GM18951 (cell line): Measurements from ENCODE around the gene CCDC198.

Source experiments
- POLR2A ChIP-seq: IDR thresholded peaks from 4 replicates; pipeline ENCODE4 v1.6.1; 2011; ENCODE audit warnings: mild to moderate bottlenecking; ENCODE audit not compliant: insufficient read length, insufficient read depth; ENCODE audit errors: extremely low read depth
- in situ Hi-C: fragments of 300-500 bp; cut with MboI; formaldehyde crosslinking; loops from one replicate; pipeline ENCODE4 v1.12.0; 2022; ENCODE audit warnings: low sequenced_read_pairs, mixed read lengths, inconsistent platforms; ENCODE audit not compliant: unreplicated experiment

The CCDC198 gene

GRCh38 chr14:57493467-57494181, at the start of gene CCDC198:
Gene CCDC198 (minus strand): TSS chr14:57493857. CDS start chr14:57493715, 142 bp downstream.
- in situ Hi-C loops = no loop called here
- TF ChIP-seq POLR2A = peak; percentile 45

- TF ChIP-seq POLR2A = no peak
- in situ Hi-C loops = loop anchor here (25.0 kb wide), 2 partner anchors 329 to 529 kb away; partner anchors contain the start of gene SLC35F4
Measured at GRCh38 chr14:57533214-57533613, 39.6 kb upstream of the CCDC198 start.

GRCh38 chr14:57530571-57530970, 36.9 kb upstream of the CCDC198 start:
- no peak for TF ChIP-seq POLR2A
- in situ Hi-C loops = loop anchor here (25.0 kb wide), 2 partner anchors 332 to 532 kb away; partner anchors contain the start of gene SLC35F4

- TF ChIP-seq POLR2A = no peak
- in situ Hi-C loops = loop anchor here (25.0 kb wide), 2 partner anchors 335 to 535 kb away; partner anchors contain the start of gene SLC35F4
Measured at GRCh38 chr14:57526942-57527341, 33.3 kb upstream of the CCDC198 start.

- in situ Hi-C loops = no loop called here
- no peak for TF ChIP-seq POLR2A
Measured at GRCh38 chr14:57519043-57519442, 25.4 kb upstream of the CCDC198 start.

GRCh38 chr14:57512220-57512619, 18.6 kb upstream of the CCDC198 start:
- in situ Hi-C loops = no loop called here

GRCh38 chr14:57508756-57509155, 15.1 kb upstream of the CCDC198 start:
- in situ Hi-C loops = no loop called here
- TF ChIP-seq POLR2A = no peak

More at GRCh38 chr14:57512220-57512619, 18.6 kb upstream of the CCDC198 start:
- no peak for TF ChIP-seq POLR2A

GRCh38 chr14:57502586-57503254, 9.1 kb upstream of the CCDC198 start:
- no peak for TF ChIP-seq POLR2A
- in situ Hi-C loops = no loop called here

GRCh38 chr14:57501039-57501557, 7.4 kb upstream of the CCDC198 start:
- no peak for TF ChIP-seq POLR2A
- in situ Hi-C loops = no loop called here

GRCh38 chr14:57498659-57499058, 5.0 kb upstream of the CCDC198 start:
- no peak for TF ChIP-seq POLR2A
- in situ Hi-C loops = no loop called here

- in situ Hi-C loops = no loop called here
- no peak for TF ChIP-seq POLR2A
Measured at GRCh38 chr14:57498035-57498434, 4.4 kb upstream of the CCDC198 start.

- no peak for TF ChIP-seq POLR2A
Measured at GRCh38 chr14:57495416-57495815, 1.8 kb upstream of the CCDC198 start.

GRCh38 chr14:57492859-57493258, 798 bp downstream of the CCDC198 start:
- TF ChIP-seq POLR2A = peak; percentile 10
- in situ Hi-C loops = no loop called here

More at GRCh38 chr14:57495416-57495815, 1.8 kb upstream of the CCDC198 start:
- in situ Hi-C loops = no loop called here
